ENCODE results near the gene EXOC6. TPM values are rescaled to one million over a fixed set of nuclear protein-coding genes. Genes with fewer than 3 reads are reported as not detected.

EXOC6 gene
- total RNA-seq, 1 experiment from 2014 or later, result 17.0 TPM

- intact Hi-C loops (cut with micrococcal nuclease; ENCODE audit: unreplicated experiment), result loop anchor here (5.0 kb wide), 1 partner anchor 395 kb away; no protein-coding TSS in a partner anchor
- TF ChIP-seq CTCF (IDR thresholded peaks at IDR 0.05) (no peak), REST (IDR thresholded peaks at IDR 0.05; ENCODE audit: insufficient read depth in 1 of 2, low read depth in 2 of 2, low read length in 1 of 2) (no peak; a peak in 1 of 4 replicates), SIN3A (IDR thresholded peaks at IDR 0.05; ENCODE audit: borderline replicate concordance, insufficient read depth, low read depth, low read length) (no peak), TCF7L2 (IDR thresholded peaks at IDR 0.05; ENCODE audit: low read depth, low read length) (peak; percentile 91), POLR2AphosphoS5 (IDR thresholded peaks at IDR 0.05; ENCODE audit: low read depth, low read length) (peak; percentile 89)
- in situ Hi-C loops (cut with HindIII; ENCODE audit: low pct_unique_long_range_greater_than_20kb, low sequenced_read_pairs), result no loop called here
- ATAC-seq, result peak; percentile 99
- ChIA-PET POLR2A (no interaction called here), CTCF (no interaction called here)
- H3K27me3 ChIP-seq (ENCODE audit: control insufficient read depth, insufficient read depth, low read length), result no peaks in the 10 kb centered on the region
- DNase-seq (ENCODE audit: low read depth, low spot score), result peak; percentile 96
- peak overlapping the region in 1 of 2 experiments; percentile 43; a peak in 2 of 4 replicates for H3K4me3 ChIP-seq (ENCODE audit: low read depth in 2 of 2, low read length in 2 of 2)
- no TSS peak for BruUV-seq (replicated peaks)
- H3K4me1 ChIP-seq (ENCODE audit: control insufficient read depth, insufficient read depth, low read length), result peaks cover 49% of the 10 kb centered on the region
- no peaks in the 10 kb centered on the region for H3K36me3 ChIP-seq (ENCODE audit: control insufficient read depth, insufficient read depth, low read length)
- H3K27ac ChIP-seq (ENCODE audit: low read length), result peak overlapping the region; percentile 89
- no peaks in the 10 kb centered on the region for H3K9me3 ChIP-seq (ENCODE audit: control insufficient read depth, insufficient read depth, low read depth, low read length)
Observed at GRCh38 chr10:92891885-92892690, 43.8 kb downstream of the EXOC6 start.

- in situ Hi-C loops (cut with HindIII; ENCODE audit: low pct_unique_long_range_greater_than_20kb, low sequenced_read_pairs), result no loop called here
- no TSS peak for BruUV-seq (replicated peaks)
- Histone ChIP-seq H3K9me3 (ENCODE audit: control insufficient read depth, insufficient read depth, low read depth, low read length) (no peaks in the 10 kb centered on the region), H3K36me3 (ENCODE audit: control insufficient read depth, insufficient read depth, low read length) (no peaks in the 10 kb centered on the region), H3K27me3 (ENCODE audit: control insufficient read depth, insufficient read depth, low read length) (no peaks in the 10 kb centered on the region), H3K4me1 (ENCODE audit: control insufficient read depth, insufficient read depth, low read length) (peaks cover 49% of the 10 kb centered on the region), H3K27ac (ENCODE audit: low read length) (peak overlapping the region; percentile 89), H3K4me3 (ENCODE audit: low read depth in 2 of 2, low read length in 2 of 2) (peak overlapping the region in 1 of 2 experiments; percentile 43; a peak in 2 of 4 replicates)
- intact Hi-C loops (cut with micrococcal nuclease; ENCODE audit: unreplicated experiment), result loop anchor here (5.0 kb wide), 1 partner anchor 395 kb away; no protein-coding TSS in a partner anchor
- TF ChIP-seq REST (IDR thresholded peaks at IDR 0.05; ENCODE audit: insufficient read depth in 1 of 2, low read depth in 2 of 2, low read length in 1 of 2) (0 out of 4 replicates have a peak, but pooled peaks of 1 of the 2 experiments have one; percentile 39), SIN3A (IDR thresholded peaks at IDR 0.05; ENCODE audit: borderline replicate concordance, insufficient read depth, low read depth, low read length) (no peak)
- ChIA-PET POLR2A (no interaction called here), CTCF (no interaction called here)
- ATAC-seq (peak; percentile 89), DNase-seq (ENCODE audit: low read depth, low spot score) (no peak)
Observed at GRCh38 chr10:92892691-92893054, 44.4 kb downstream of the EXOC6 start.
